ENCODE data around the gene PARL.

The PARL gene

GRCh38 chr3:183868796-183869195, 15.9 kb downstream of the PARL start:
- no peak overlapping the region for H2BK12ac ChIP-seq (ENCODE audit: low read length)
- no peak overlapping the region for H3K23ac ChIP-seq (ENCODE audit: low read depth, low read length, poor library complexity)
- no peak overlapping the region for H3K4me2 ChIP-seq (ENCODE audit: insufficient read depth, low read length, poor library complexity, severe bottlenecking)
- H3K27ac ChIP-seq (replicated peaks; ENCODE audit: low read length): no peak overlapping the region
- H3K4me1 ChIP-seq (ENCODE audit: control insufficient read depth in 2 of 2, insufficient read depth in 1 of 2, low read depth in 1 of 2, low read length in 2 of 2): no peaks in the 10 kb centered on the region
- no peak overlapping the region for H3K4ac ChIP-seq (ENCODE audit: low read length)
- 100% methylated on average over 1 of the region's 1 CpG for WGBS, 2 donors (ENCODE audit: extremely low coverage in 2 of 2, insufficient read length in 2 of 2, insufficient replicate concordance in 1 of 2)
- no peak overlapping the region for H3K18ac ChIP-seq (ENCODE audit: low read length)
- H2BK120ac ChIP-seq (ENCODE audit: low read depth, low read length): no peak overlapping the region
- no peak overlapping the region for H2BK5ac ChIP-seq (ENCODE audit: low read length)
- H4K8ac ChIP-seq (ENCODE audit: low read depth, low read length): no peak overlapping the region
- peaks cover 3% of the 10 kb centered on the region for H3K79me1 ChIP-seq (ENCODE audit: low read depth, low read length)
- H3K14ac ChIP-seq (ENCODE audit: low read length): no peak overlapping the region
- no peak overlapping the region for H2BK15ac ChIP-seq (ENCODE audit: low read length)
- H3K36me3 ChIP-seq (replicated peaks in 1 of 2; ENCODE audit: control insufficient read depth in 2 of 2, insufficient read depth in 2 of 2, low read length in 2 of 2): peaks cover 10 to 44% of the 10 kb centered on the region in 2 donors
- DNase-seq (ENCODE audit: low spot score): no peak
- H2AFZ ChIP-seq (ENCODE audit: low read length): no peak overlapping the region
- H4K91ac ChIP-seq (ENCODE audit: low read depth, low read length, poor library complexity): no peak overlapping the region
- no peak overlapping the region for H2AK5ac ChIP-seq (ENCODE audit: low read depth, low read length)
- H3K4me3 ChIP-seq (ENCODE audit: low read length in 2 of 2): no peak overlapping the region
- H3K27me3 ChIP-seq (ENCODE audit: control insufficient read depth in 3 of 3, insufficient read depth in 3 of 3, low read depth in 1 of 3, low read length in 3 of 3): no peaks in the 10 kb centered on the region
- no peak overlapping the region for H3K9ac ChIP-seq (ENCODE audit: low read depth, low read length, poor library complexity)
- peaks cover 2 to 5% of the 10 kb centered on the region in 2 donors for H3K9me3 ChIP-seq (replicated peaks in 1 of 2; ENCODE audit: control insufficient read depth in 2 of 2, insufficient read depth in 1 of 2, low read depth in 1 of 2, low read length in 2 of 2)

- Histone ChIP-seq H3K23ac (ENCODE audit: low read depth, low read length, poor library complexity) (no peak overlapping the region), H3K18ac (ENCODE audit: low read length) (no peak overlapping the region), H3K27ac (replicated peaks; ENCODE audit: low read length) (no peak overlapping the region), H2BK12ac (ENCODE audit: low read length) (no peak overlapping the region), H3K4me2 (ENCODE audit: insufficient read depth, low read length, poor library complexity, severe bottlenecking) (no peak overlapping the region), H3K9me3 (replicated peaks in 1 of 2; ENCODE audit: control insufficient read depth in 2 of 2, insufficient read depth in 1 of 2, low read depth in 1 of 2, low read length in 2 of 2) (peaks cover 2 to 5% of the 10 kb centered on the region in 2 donors), H4K8ac (ENCODE audit: low read depth, low read length) (no peak overlapping the region), H3K79me1 (ENCODE audit: low read depth, low read length) (no peaks in the 10 kb centered on the region), H2BK120ac (ENCODE audit: low read depth, low read length) (no peak overlapping the region), H3K4ac (ENCODE audit: low read length) (no peak overlapping the region), H3K9ac (ENCODE audit: low read depth, low read length, poor library complexity) (no peak overlapping the region), H3K27me3 (ENCODE audit: control insufficient read depth in 3 of 3, insufficient read depth in 3 of 3, low read depth in 1 of 3, low read length in 3 of 3) (no peaks in the 10 kb centered on the region), H2BK5ac (ENCODE audit: low read length) (no peak overlapping the region), H2BK15ac (ENCODE audit: low read length) (no peak overlapping the region), H3K36me3 (replicated peaks in 1 of 2; ENCODE audit: control insufficient read depth in 2 of 2, insufficient read depth in 2 of 2, low read length in 2 of 2) (peaks cover 20 to 95% of the 10 kb centered on the region in 2 donors), H3K4me1 (ENCODE audit: control insufficient read depth in 2 of 2, insufficient read depth in 1 of 2, low read depth in 1 of 2, low read length in 2 of 2) (no peaks in the 10 kb centered on the region), H2AFZ (ENCODE audit: low read length) (no peak overlapping the region), H3K4me3 (ENCODE audit: low read length in 2 of 2) (no peak overlapping the region), H2AK5ac (ENCODE audit: low read depth, low read length) (no peak overlapping the region), H3K14ac (ENCODE audit: low read length) (no peak overlapping the region), H4K91ac (ENCODE audit: low read depth, low read length, poor library complexity) (no peak overlapping the region)
- DNase-seq (ENCODE audit: low spot score): no peak
- WGBS, 2 donors (ENCODE audit: extremely low coverage in 2 of 2, insufficient read length in 2 of 2, insufficient replicate concordance in 1 of 2): no CpG with 5 or more reads among the region's 4 CpGs
Measured at GRCh38 chr3:183862610-183863009, 22.1 kb downstream of the PARL start.

- Histone ChIP-seq H3K36me3 (replicated peaks in 1 of 2; ENCODE audit: control insufficient read depth in 2 of 2, insufficient read depth in 2 of 2, low read length in 2 of 2) (peaks cover 12 to 97% of the 10 kb centered on the region in 2 donors), H3K4me3 (ENCODE audit: low read length in 2 of 2) (no peak overlapping the region), H3K27ac (replicated peaks; ENCODE audit: low read length) (no peak overlapping the region), H2BK120ac (ENCODE audit: low read depth, low read length) (no peak overlapping the region), H3K4me2 (ENCODE audit: insufficient read depth, low read length, poor library complexity, severe bottlenecking) (no peak overlapping the region), H3K14ac (ENCODE audit: low read length) (no peak overlapping the region), H3K23ac (ENCODE audit: low read depth, low read length, poor library complexity) (no peak overlapping the region), H4K8ac (ENCODE audit: low read depth, low read length) (no peak overlapping the region), H2AK5ac (ENCODE audit: low read depth, low read length) (no peak overlapping the region), H2BK5ac (ENCODE audit: low read length) (no peak overlapping the region), H2AFZ (ENCODE audit: low read length) (no peak overlapping the region), H3K27me3 (ENCODE audit: control insufficient read depth in 3 of 3, insufficient read depth in 3 of 3, low read depth in 1 of 3, low read length in 3 of 3) (no peaks in the 10 kb centered on the region), H3K79me1 (ENCODE audit: low read depth, low read length) (peaks cover 2% of the 10 kb centered on the region), H3K9me3 (replicated peaks in 1 of 2; ENCODE audit: control insufficient read depth in 2 of 2, insufficient read depth in 1 of 2, low read depth in 1 of 2, low read length in 2 of 2) (peaks cover 0 to 5% of the 10 kb centered on the region in 2 donors), H3K18ac (ENCODE audit: low read length) (no peak overlapping the region), H3K9ac (ENCODE audit: low read depth, low read length, poor library complexity) (no peak overlapping the region), H2BK15ac (ENCODE audit: low read length) (no peak overlapping the region), H3K4ac (ENCODE audit: low read length) (no peak overlapping the region), H3K4me1 (ENCODE audit: control insufficient read depth in 2 of 2, insufficient read depth in 1 of 2, low read depth in 1 of 2, low read length in 2 of 2) (no peaks in the 10 kb centered on the region), H2BK12ac (ENCODE audit: low read length) (no peak overlapping the region), H4K91ac (ENCODE audit: low read depth, low read length, poor library complexity) (no peak overlapping the region)
- no peak for DNase-seq (ENCODE audit: low spot score)
- no CpG with 5 or more reads among the region's 3 CpGs for WGBS, 2 donors (ENCODE audit: extremely low coverage in 2 of 2, insufficient read length in 2 of 2, insufficient replicate concordance in 1 of 2)
Measured at GRCh38 chr3:183857863-183858262, 26.8 kb downstream of the PARL start.

GRCh38 chr3:183854318-183855035, 30.2 kb downstream of the PARL start:
- Histone ChIP-seq H2BK12ac (ENCODE audit: low read length) (no peak overlapping the region), H3K14ac (ENCODE audit: low read length) (no peak overlapping the region), H3K4me2 (ENCODE audit: insufficient read depth, low read length, poor library complexity, severe bottlenecking) (no peak overlapping the region), H3K79me1 (ENCODE audit: low read depth, low read length) (peaks cover 2% of the 10 kb centered on the region), H2BK5ac (ENCODE audit: low read length) (no peak overlapping the region), H3K4me1 (ENCODE audit: control insufficient read depth in 2 of 2, insufficient read depth in 1 of 2, low read depth in 1 of 2, low read length in 2 of 2) (no peaks in the 10 kb centered on the region), H3K4me3 (ENCODE audit: low read length in 2 of 2) (no peak overlapping the region), H3K9me3 (replicated peaks in 1 of 2; ENCODE audit: control insufficient read depth in 2 of 2, insufficient read depth in 1 of 2, low read depth in 1 of 2, low read length in 2 of 2) (peaks cover 0 to 5% of the 10 kb centered on the region in 2 donors), H4K91ac (ENCODE audit: low read depth, low read length, poor library complexity) (no peak overlapping the region), H3K27me3 (ENCODE audit: control insufficient read depth in 3 of 3, insufficient read depth in 3 of 3, low read depth in 1 of 3, low read length in 3 of 3) (no peaks in the 10 kb centered on the region), H3K9ac (ENCODE audit: low read depth, low read length, poor library complexity) (no peak overlapping the region), H3K4ac (ENCODE audit: low read length) (no peak overlapping the region), H3K36me3 (replicated peaks in 1 of 2; ENCODE audit: control insufficient read depth in 2 of 2, insufficient read depth in 2 of 2, low read length in 2 of 2) (peaks cover 6 to 97% of the 10 kb centered on the region in 2 donors), H4K8ac (ENCODE audit: low read depth, low read length) (no peak overlapping the region), H2BK120ac (ENCODE audit: low read depth, low read length) (no peak overlapping the region), H2AK5ac (ENCODE audit: low read depth, low read length) (no peak overlapping the region), H2BK15ac (ENCODE audit: low read length) (no peak overlapping the region), H2AFZ (ENCODE audit: low read length) (no peak overlapping the region), H3K18ac (ENCODE audit: low read length) (no peak overlapping the region), H3K27ac (replicated peaks; ENCODE audit: low read length) (no peak overlapping the region), H3K23ac (ENCODE audit: low read depth, low read length, poor library complexity) (no peak overlapping the region)
- 100% methylated on average over 1 of the region's 4 CpGs; no CpG with 5 or more reads in 1 of the 2 donors for WGBS, 2 donors (ENCODE audit: extremely low coverage in 2 of 2, insufficient read length in 2 of 2, insufficient replicate concordance in 1 of 2)
- no peak for DNase-seq (ENCODE audit: low spot score)
